A549 (cell line): ENCODE results near the gene HSPA4. TPM values are rescaled to one million over a fixed set of nuclear protein-coding genes. Genes with fewer than 3 reads are reported as not detected.
"Not testable (repeated sequence)": the region's sequence is repeated elsewhere in the genome, so short reads cannot be mapped to it uniquely, and the experiment has no call there.

Source experiments
- ATAC-seq, 2 experiments: fragments of 200-7000 bp in 1 of 2; fragments of >200 bp in 1 of 2; cut with Nextera tagmentation in 1 of 2; cut with Tn5 transposase in 1 of 2; 3 replicates each; pipeline versions ENCODE4 v1.8.0 to v1.9.1; 2018 to 2020; ENCODE audit warnings: mild to moderate bottlenecking in 1 of 2, moderate library complexity in 1 of 2
- CTCF ChIA-PET: fragments of 300-600 bp; sonication (Branson Sonifier 250); formaldehyde crosslinking; extraction: SDS; loops from one replicate; lab custom pipeline; 2021; ENCODE audit warnings: antibody characterized with exemption, inconsistent platforms; lab: Yijun Ruan, JAX
- POLR2A ChIA-PET: fragments of 350-600 bp; formaldehyde crosslinking; extraction: SDS; loops from one replicate; lab custom pipeline; 2021; ENCODE audit warnings: antibody characterized with exemption, inconsistent platforms; lab: Yijun Ruan, JAX
- DNase-seq, 2 experiments: peaks; one replicate each; pipeline versions ENCODE4 v3.0.0 to v3.0.0-alpha.2; 2011 to 2016; ENCODE audit warnings: low read depth in 1 of 2, low spot score in 1 of 2
- FAIRE-seq: peaks from 2 replicates; lab custom pipeline; 2011; peaks lifted over from hg19 to GRCh38; lab: Jason Lieb, UNC
- H3K27ac ChIP-seq, 2 experiments: fragments of >200 bp; sonication (Bioruptor Twin); formaldehyde crosslinking; 3 replicates each; pipeline ENCODE4 v1.5.1; 2016 to 2017
- H3K4me1 ChIP-seq: fragments of >200 bp; sonication (Bioruptor Twin); formaldehyde crosslinking; 3 replicates; pipeline ENCODE4 v1.6.1; 2016
- H3K4me2 ChIP-seq: fragments of >200 bp; sonication (Bioruptor Twin); formaldehyde crosslinking; 3 replicates; pipeline ENCODE4 v1.6.1; 2016
- H3K4me3 ChIP-seq: fragments of >200 bp; sonication (Bioruptor Twin); formaldehyde crosslinking; 3 replicates; pipeline ENCODE4 v1.5.1; 2016
- H3K9me3 ChIP-seq: fragments of >200 bp; sonication (Bioruptor Twin); formaldehyde crosslinking; 3 replicates; pipeline ENCODE4 v1.6.1; 2016
- BHLHE40 ChIP-seq: IDR thresholded peaks from 2 replicates; pipeline ENCODE4 v1.6.1; 2012; ENCODE audit warnings: low read depth, low read length, inconsistent platforms
- CBX2 ChIP-seq: fragments of 200-600 bp; sonication (generic); IDR thresholded peaks from 2 replicates; pipeline ENCODE4 v1.6.1; 2016; ENCODE audit warnings: low read depth, mild to moderate bottlenecking, borderline replicate concordance
- CHD4 ChIP-seq: fragments of 200-600 bp; sonication (generic); IDR thresholded peaks from 2 replicates; pipeline ENCODE4 v1.6.1; 2016; ENCODE audit warnings: antibody characterized with exemption, mild to moderate bottlenecking, borderline replicate concordance
- EHF ChIP-seq: fragments of 250-450 bp; sonication (Bioruptor Pico); IDR thresholded peaks from 2 replicates; pipeline ENCODE4 v1.5.0; 2020; ENCODE audit warnings: mild to moderate bottlenecking
- ESRRA ChIP-seq: fragments of 150-350 bp; IDR thresholded peaks from 2 replicates; pipeline ENCODE4 v1.6.1; 2014; ENCODE audit warnings: mild to moderate bottlenecking, low read length, borderline replicate concordance
- FOSB ChIP-seq: fragments of 250-450 bp; sonication (Bioruptor Pico); IDR thresholded peaks from 2 replicates; pipeline ENCODE4 v1.5.0; 2020; ENCODE audit warnings: mild to moderate bottlenecking, moderate library complexity
- GATA3 ChIP-seq: IDR thresholded peaks from 2 replicates; pipeline ENCODE4 v1.6.1; 2012; ENCODE audit warnings: borderline replicate concordance
- HOXB13 ChIP-seq: fragments of 250-450 bp; sonication (Bioruptor Pico); IDR thresholded peaks from 2 replicates; pipeline ENCODE4 v1.5.0; 2020; ENCODE audit warnings: low read depth, mild to moderate bottlenecking, moderate library complexity
- JUNB ChIP-seq: fragments of >200 bp; sonication (Bioruptor Twin); formaldehyde crosslinking; IDR thresholded peaks from 2 replicates; pipeline ENCODE4 v1.6.1; 2016
- KDM5A ChIP-seq: fragments of 200-600 bp; sonication (generic); IDR thresholded peaks from 2 replicates; pipeline ENCODE4 v1.6.1; 2016; ENCODE audit warnings: antibody characterized with exemption, mild to moderate bottlenecking
- MAFK ChIP-seq: fragments of 450-650 bp; IDR thresholded peaks from 2 replicates; pipeline ENCODE4 v1.6.1; 2014; ENCODE audit not compliant: partially characterized antibody
- MAZ ChIP-seq: fragments of 150-350 bp; IDR thresholded peaks from 2 replicates; pipeline ENCODE4 v1.6.1; 2014; ENCODE audit warnings: antibody characterized with exemption, low read depth, low read length, borderline replicate concordance
- MYC ChIP-seq: IDR thresholded peaks from 2 replicates; pipeline ENCODE4 v1.6.1; 2012; ENCODE audit warnings: mild to moderate bottlenecking, inconsistent platforms, low read length, improper control_type of control experiment, borderline replicate concordance
- NFE2L2 ChIP-seq: fragments of 150-350 bp; conservative IDR thresholded peaks from 2 replicates; pipeline ENCODE4 v1.6.1; 2014; ENCODE audit warnings: low read length
- NPAS2 ChIP-seq: fragments of 250-450 bp; sonication (Bioruptor Pico); IDR thresholded peaks from 2 replicates; pipeline ENCODE4 v1.8.0; 2022; ENCODE audit warnings: mild to moderate bottlenecking, moderate library complexity, borderline replicate concordance
- NR3C1 ChIP-seq: fragments of >200 bp; sonication (Bioruptor Twin); formaldehyde crosslinking; IDR thresholded peaks from 3 replicates; pipeline ENCODE4 v1.6.1; 2017
- PHF8 ChIP-seq: fragments of 200-600 bp; sonication (generic); IDR thresholded peaks from 2 replicates; pipeline ENCODE4 v1.6.1; 2016; ENCODE audit warnings: low read depth, mild to moderate bottlenecking, antibody characterized with exemption, moderate library complexity, borderline replicate concordance
- RFX5 ChIP-seq: fragments of 450-650 bp; IDR thresholded peaks from 2 replicates; pipeline ENCODE4 v1.7.1; 2014; ENCODE audit warnings: antibody characterized with exemption, mild to moderate bottlenecking, moderate library complexity
- RNF2 ChIP-seq: fragments of 200-600 bp; sonication (generic); IDR thresholded peaks from 2 replicates; pipeline ENCODE4 v1.6.1; 2016; ENCODE audit warnings: low read depth, mild to moderate bottlenecking, antibody characterized with exemption, moderate library complexity, borderline replicate concordance
- ZC3H11A ChIP-seq: fragments of 450-650 bp; IDR thresholded peaks from 2 replicates; pipeline ENCODE4 v1.6.1; 2014; ENCODE audit warnings: antibody characterized with exemption, mild to moderate bottlenecking
- ZNF302 ChIP-seq: fragments of 250-450 bp; sonication (Bioruptor Pico); IDR thresholded peaks from 2 replicates; pipeline ENCODE4 v1.9.0; 2021; ENCODE audit warnings: inconsistent platforms, mild to moderate bottlenecking, moderate library complexity
- WGBS: methylation state at CpG from one replicate; pipeline ENCODE4 v1.1.6; 2017; ENCODE audit errors: missing lambda C conversion rate; 5-methylcytosine and 5-hydroxymethylcytosine counted together
- polyA plus RNA-seq, 4 experiments: library from polyadenylated mRNA; depleted of rRNA in 3 of 4; stranded (reverse); fragments of >200 nt; fragmentation: RNase III in 1 of 4; extraction: RNeasy Plus Mini Kit Qiagen cat#74134 plus additional on column Dnase treatment in 1 of 4; gene quantifications; 2 replicates in 3 of 4; 3 replicates in 1 of 4; pipeline ENCODE4 v1.2.3, GENCODE V29; 2011 to 2017
- TF ChIP-seq, protein P1 (sequence below): IDR thresholded peaks from 2 replicates; pipeline ENCODE4 v1.6.1; 2012
- TF ChIP-seq, protein P2 (sequence below): fragments of >200 bp; sonication (Bioruptor Twin); formaldehyde crosslinking; IDR thresholded peaks from 2 replicates; pipeline ENCODE4 v1.6.1; 2016
- TF ChIP-seq, protein P3 (sequence below): fragments of 150-350 bp; IDR thresholded peaks from 2 replicates; pipeline ENCODE4 v1.6.1; 2014; ENCODE audit warnings: low read depth, mild to moderate bottlenecking, low read length
- TF ChIP-seq, protein P4 (sequence below): fragments of >200 bp; sonication (Bioruptor Twin); formaldehyde crosslinking; IDR thresholded peaks from 3 replicates; pipeline ENCODE4 v1.6.1; 2016
- TF ChIP-seq, protein P5 (sequence below): fragments of 450-650 bp; IDR thresholded peaks from 2 replicates; pipeline ENCODE4 v1.6.1; 2014; ENCODE audit warnings: antibody characterized with exemption
- TF ChIP-seq, protein P6 (sequence below): IDR thresholded peaks from 2 replicates; pipeline ENCODE4 v1.6.1; 2012

Gene HSPA4
- polyA plus RNA-seq, 2 of the 4 experiments (the other 2 are of a cell fraction) = 160 to 166 TPM

DNA sequence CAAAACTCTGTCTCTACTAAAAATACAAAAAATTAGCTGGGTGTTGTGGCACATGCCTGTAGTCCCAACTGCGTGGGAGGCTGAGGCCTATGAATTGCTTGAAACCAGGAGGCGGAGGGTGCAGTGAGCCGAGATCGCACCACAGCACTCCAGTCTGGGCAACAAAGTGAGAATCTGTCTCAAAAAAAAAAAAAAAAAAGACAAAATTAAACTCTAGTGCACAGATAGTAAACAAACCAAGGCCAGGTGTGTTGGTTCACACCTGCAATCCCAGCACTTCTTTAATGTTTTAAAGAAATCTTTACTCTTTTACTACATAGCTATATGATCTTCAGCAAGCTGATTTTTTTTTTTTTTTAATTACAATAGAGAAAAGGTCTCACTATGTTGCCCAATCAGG, 33.8 kb upstream of the HSPA4 start:
- H3K27ac ChIP-seq = no peak overlapping the region
- ChIA-PET CTCF (no interaction called here), POLR2A (no interaction called here)
- TF ChIP-seq MAFK (no peak), CHD4 (no peak), FOSB (CRISPR knock-in tag) (no peak), NPAS2 (CRISPR knock-in tag) (no peak), NFE2L2 (no peak), EHF (CRISPR knock-in tag) (no peak)
- TF ChIP-seq, protein P1, sequence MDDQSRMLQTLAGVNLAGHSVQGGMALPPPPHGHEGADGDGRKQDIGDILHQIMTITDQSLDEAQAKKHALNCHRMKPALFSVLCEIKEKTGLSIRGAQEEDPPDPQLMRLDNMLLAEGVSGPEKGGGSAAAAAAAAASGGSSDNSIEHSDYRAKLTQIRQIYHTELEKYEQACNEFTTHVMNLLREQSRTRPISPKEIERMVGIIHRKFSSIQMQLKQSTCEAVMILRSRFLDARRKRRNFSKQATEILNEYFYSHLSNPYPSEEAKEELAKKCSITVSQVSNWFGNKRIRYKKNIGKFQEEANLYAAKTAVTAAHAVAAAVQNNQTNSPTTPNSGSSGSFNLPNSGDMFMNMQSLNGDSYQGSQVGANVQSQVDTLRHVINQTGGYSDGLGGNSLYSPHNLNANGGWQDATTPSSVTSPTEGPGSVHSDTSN = no peak
- TF ChIP-seq, protein P2, sequence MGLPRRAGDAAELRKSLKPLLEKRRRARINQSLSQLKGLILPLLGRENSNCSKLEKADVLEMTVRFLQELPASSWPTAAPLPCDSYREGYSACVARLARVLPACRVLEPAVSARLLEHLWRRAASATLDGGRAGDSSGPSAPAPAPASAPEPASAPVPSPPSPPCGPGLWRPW = no peak
- FAIRE-seq (no peak), ATAC-seq (no peak), DNase-seq (no peak)
- no peak overlapping the region for H3K4me3 ChIP-seq
- peaks cover 20% of the 10 kb centered on the region for H3K4me1 ChIP-seq
- WGBS = 75% methylated on average over 4 of the region's 4 CpGs
- H3K4me2 ChIP-seq = no peak overlapping the region
- H3K9me3 ChIP-seq = no peaks in the 10 kb centered on the region

DNA sequence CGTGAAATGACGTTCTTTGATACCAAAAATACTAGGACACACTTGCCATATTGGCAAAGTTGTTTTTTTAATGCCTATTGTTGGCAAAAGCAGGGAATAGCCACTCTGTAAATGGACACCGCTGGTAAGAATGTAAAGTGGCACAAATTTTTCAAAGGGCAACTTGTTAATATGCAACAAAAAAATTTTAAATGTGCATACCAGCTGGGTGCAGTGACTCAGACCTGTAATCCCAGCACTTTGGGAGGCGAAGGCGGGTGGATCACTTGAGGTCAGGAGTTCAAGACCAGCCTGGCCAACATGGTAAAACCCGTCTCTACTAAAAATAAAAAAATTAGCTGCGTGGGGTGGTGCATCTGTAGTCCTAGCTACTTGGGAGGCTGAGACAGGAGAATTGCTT, 32.3 kb upstream of the HSPA4 start:
- 71% methylated on average over 7 of the region's 7 CpGs for WGBS
- DNase-seq, H3K27ac ChIP-seq, H3K9me3 ChIP-seq, FAIRE-seq, H3K4me2 ChIP-seq, ATAC-seq, H3K4me3 ChIP-seq, CTCF ChIA-PET: not testable (repeated sequence)
- peaks cover 20% of the 10 kb centered on the region for H3K4me1 ChIP-seq
- POLR2A ChIA-PET = interaction anchor here (1.4 kb wide), 1 partner anchor 56 kb away, joined by 3 read pairs; the partner anchor contains the start of gene AFF4

DNA sequence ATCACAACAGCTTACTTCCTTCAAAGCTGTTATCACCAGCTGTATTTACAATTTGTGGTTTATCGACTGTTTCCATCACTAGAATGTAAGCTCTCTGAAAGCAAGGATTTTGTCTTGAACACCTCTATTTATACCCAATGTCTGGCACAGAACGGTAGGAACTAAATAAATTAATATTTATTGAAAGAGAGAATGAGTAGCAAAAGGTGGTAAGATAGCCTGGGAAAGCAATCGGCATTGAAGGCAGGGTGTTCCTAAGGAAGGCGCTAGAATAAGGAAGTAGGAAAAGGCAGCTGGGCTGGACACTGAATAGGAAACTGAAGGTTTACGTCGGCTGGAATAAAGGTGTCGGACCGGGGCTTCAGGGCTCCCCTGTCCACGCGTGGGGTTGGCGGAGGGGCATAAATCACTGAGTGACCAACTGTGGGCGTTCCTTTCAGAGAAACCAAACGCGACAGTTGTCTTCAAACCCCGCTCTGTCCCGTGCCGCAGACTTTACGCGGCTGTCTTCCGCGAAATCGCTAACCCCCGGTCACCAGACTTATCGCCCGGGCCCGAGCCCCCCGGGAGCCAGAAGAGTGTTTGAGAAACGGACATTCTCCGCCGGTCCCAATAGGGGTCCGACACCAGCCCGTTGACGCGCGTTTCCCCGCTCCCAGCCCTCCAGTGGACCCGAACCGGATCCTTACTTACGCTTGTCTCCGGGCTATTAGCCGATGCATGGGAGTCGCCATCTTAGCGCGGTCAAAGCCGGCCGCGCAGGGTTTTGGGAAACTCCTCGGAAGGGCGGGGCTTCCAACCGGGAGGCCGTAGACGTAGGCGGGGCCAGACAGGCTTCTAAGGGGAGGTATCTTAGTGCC, 25.8 kb upstream of the HSPA4 start, which contains the start of gene ZCCHC10:
ZCCHC10 (minus strand) TSS at position 746 of the 860 bp plus-strand sequence; CDS start at position 734, 12 bp downstream.
- Histone ChIP-seq H3K4me1 (peaks cover 17% of the 10 kb centered on the region), H3K27ac (peak within 1 kb of the TSS; percentile 90 to 95), H3K4me3 (peak within 1 kb of the TSS; percentile 63), H3K4me2 (peak within 1 kb of the TSS; percentile 82), H3K9me3 (no peaks in the 10 kb centered on the region)
- 2% methylated on average over 42 of the region's 53 CpGs for WGBS
- ChIA-PET POLR2A (interaction anchor here (1.7 to 2.0 kb wide), 2 partner anchors 26 to 63 kb away, joined by 9 to 14 read pairs; partner anchors contain the start of genes AFF4 and HSPA4), CTCF (interaction anchor here (0.9 kb wide), 1 partner anchor 27 kb away, joined by 4 read pairs; no protein-coding TSS in a partner anchor)
- FAIRE-seq (no peak), ATAC-seq (peak; percentile 98 to 99), DNase-seq (peak; percentile 90 to 94)
- TF ChIP-seq, protein P3, sequence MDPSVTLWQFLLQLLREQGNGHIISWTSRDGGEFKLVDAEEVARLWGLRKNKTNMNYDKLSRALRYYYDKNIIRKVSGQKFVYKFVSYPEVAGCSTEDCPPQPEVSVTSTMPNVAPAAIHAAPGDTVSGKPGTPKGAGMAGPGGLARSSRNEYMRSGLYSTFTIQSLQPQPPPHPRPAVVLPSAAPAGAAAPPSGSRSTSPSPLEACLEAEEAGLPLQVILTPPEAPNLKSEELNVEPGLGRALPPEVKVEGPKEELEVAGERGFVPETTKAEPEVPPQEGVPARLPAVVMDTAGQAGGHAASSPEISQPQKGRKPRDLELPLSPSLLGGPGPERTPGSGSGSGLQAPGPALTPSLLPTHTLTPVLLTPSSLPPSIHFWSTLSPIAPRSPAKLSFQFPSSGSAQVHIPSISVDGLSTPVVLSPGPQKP = no peak
- TF ChIP-seq ZC3H11A = no peak
- TF ChIP-seq BHLHE40 = no peak; the same call in 1 of the 2 replicates
- no peak for TF ChIP-seq NFE2L2
- TF ChIP-seq RNF2 = no peak
- no peak for TF ChIP-seq ZNF302
- no peak for TF ChIP-seq MYC
- TF ChIP-seq HOXB13 = no peak
- peak; percentile 92 for TF ChIP-seq KDM5A
- TF ChIP-seq NPAS2 (CRISPR knock-in tag) = no peak
- TF ChIP-seq MAZ = no peak
- TF ChIP-seq PHF8 = peak; percentile 94
- TF ChIP-seq, protein P4, sequence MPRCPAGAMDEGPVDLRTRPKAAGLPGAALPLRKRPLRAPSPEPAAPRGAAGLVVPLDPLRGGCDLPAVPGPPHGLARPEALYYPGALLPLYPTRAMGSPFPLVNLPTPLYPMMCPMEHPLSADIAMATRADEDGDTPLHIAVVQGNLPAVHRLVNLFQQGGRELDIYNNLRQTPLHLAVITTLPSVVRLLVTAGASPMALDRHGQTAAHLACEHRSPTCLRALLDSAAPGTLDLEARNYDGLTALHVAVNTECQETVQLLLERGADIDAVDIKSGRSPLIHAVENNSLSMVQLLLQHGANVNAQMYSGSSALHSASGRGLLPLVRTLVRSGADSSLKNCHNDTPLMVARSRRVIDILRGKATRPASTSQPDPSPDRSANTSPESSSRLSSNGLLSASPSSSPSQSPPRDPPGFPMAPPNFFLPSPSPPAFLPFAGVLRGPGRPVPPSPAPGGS = 0 out of 3 replicates have a peak, but pooled peaks have one; percentile 65
- TF ChIP-seq, protein P2 = no peak
- TF ChIP-seq, protein P5, sequence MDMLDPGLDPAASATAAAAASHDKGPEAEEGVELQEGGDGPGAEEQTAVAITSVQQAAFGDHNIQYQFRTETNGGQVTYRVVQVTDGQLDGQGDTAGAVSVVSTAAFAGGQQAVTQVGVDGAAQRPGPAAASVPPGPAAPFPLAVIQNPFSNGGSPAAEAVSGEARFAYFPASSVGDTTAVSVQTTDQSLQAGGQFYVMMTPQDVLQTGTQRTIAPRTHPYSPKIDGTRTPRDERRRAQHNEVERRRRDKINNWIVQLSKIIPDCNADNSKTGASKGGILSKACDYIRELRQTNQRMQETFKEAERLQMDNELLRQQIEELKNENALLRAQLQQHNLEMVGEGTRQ = no peak
- TF ChIP-seq, protein P6, sequence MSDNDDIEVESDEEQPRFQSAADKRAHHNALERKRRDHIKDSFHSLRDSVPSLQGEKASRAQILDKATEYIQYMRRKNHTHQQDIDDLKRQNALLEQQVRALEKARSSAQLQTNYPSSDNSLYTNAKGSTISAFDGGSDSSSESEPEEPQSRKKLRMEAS = peak; percentile 15; the same call in 1 of the 2 replicates
- no peak for TF ChIP-seq MAFK
- TF ChIP-seq JUNB = no peak
- TF ChIP-seq CBX2 = no peak
- TF ChIP-seq ESRRA = no peak
- TF ChIP-seq GATA3 = no peak
- no peak for TF ChIP-seq NR3C1
- TF ChIP-seq RFX5 = no peak
